GM18868 (cell line): ENCODE results near the gene C17orf58.
"Not testable (repeated sequence)": the region's sequence is repeated elsewhere in the genome, so short reads cannot be mapped to it uniquely, and the experiment has no call there.

ENCODE experiments used
- ATAC-seq: cut with Tn5 transposase; IDR thresholded peaks from one replicate; pipeline ENCODE4 v1.9.1; 2021; ENCODE audit warnings: mild to moderate bottlenecking, moderate library complexity; ENCODE audit not compliant: unreplicated experiment

The C17orf58 gene

GRCh38 chr17:67962156-67962555 is 34.1 kb downstream of the C17orf58 start:
- ATAC-seq = not testable (repeated sequence)

DNA sequence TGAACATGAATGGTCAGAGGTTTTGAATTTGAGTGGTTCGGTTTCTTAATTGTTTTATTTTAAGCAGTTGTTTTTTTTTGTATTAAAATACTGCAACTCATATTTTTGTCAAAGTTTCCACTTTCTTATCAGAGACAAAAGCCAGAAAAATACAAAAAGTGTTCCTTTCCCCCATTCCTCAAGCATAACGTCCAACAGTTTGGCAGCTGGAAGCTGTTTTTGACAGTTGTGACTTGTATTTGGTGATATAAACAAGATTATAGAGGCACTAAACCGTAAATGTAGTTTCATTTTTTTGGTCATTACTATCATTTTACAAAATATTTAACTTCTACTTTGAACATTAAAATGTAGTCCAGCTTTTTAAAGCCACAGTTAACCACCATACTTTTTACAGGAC is 36.0 kb downstream of the C17orf58 start:
- not testable (repeated sequence) for ATAC-seq

GRCh38 chr17:67959510-67959909 is 36.8 kb downstream of the C17orf58 start:
- ATAC-seq = no peak

DNA sequence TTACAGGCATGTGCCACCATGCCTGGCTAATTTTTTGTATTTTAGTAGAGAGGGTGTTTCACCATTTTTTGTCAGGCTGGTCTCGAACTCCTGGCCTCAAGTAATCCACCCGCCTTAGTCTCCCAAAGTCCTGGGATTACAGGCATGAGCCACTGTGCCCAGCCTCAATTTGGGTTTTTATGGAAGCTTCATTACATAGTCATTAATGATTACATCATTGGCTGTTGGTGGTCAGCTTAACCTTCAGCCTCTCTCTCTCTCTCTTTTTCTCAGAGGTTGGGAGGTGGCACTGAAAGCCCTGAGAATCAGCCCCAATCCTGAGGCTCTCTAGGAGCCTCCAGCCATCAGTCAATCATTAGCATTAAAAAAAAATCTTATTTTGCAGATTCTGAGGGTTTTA is 45.3 kb downstream of the C17orf58 start:
- ATAC-seq = no peak

- no peak for ATAC-seq
Measured at GRCh38 chr17:67947325-67947813, 48.9 kb downstream of the C17orf58 start.

DNA sequence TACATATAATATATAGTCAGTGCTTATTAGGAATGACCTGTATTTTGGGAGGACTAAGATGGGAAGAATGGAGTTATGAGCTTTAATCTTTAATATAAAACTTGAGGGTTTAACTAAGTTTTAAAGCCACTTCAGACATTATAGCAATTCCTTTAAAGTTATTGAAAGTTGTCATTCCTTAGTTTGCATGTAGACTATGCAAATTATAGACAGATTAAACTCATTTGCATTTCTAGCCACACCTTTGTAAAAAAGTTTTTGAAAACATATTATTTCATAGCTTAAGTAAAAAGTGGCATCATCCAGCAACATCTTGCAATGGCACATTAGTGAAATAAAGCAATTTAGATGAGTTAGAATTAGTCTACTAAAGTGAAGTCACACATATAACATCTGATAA is 49.8 kb downstream of the C17orf58 start:
- no peak for ATAC-seq

DNA sequence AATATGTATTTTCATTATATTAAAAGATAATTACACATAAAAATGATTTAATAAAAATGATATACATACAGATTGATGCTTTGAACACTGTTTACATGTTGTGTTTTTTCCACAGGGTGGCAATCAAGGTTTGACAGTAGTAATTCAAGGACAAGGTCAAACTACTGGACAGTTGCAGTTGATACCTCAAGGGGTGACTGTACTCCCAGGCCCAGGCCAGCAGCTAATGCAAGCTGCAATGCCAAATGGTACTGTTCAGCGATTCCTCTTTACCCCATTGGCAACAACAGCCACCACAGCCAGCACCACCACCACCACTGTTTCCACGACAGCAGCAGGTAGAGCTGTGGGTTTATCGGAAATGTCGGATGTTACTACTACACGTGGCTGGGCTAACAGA is 52.2 kb downstream of the C17orf58 start:
- ATAC-seq = no peak

DNA sequence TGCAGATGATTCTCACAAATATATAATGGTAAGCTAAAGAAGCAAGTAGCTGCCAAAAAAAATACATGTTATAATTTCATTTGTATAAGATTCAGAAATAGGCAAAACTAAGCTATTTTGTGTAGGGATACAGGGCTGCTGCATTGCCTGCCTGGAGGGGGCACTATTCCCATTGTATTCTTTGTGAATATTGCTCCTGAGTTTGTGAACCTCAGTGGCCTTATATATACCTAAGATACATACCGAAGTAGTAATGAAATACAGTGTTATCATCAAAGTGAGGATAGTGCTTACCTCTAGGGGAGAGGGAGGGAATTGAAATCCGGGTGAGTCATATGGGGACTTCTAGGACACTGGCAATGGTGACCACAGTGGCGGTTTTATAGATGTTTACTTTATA is 53.5 kb downstream of the C17orf58 start:
- no peak for ATAC-seq
